GM23338 (cell line): Measurements from ENCODE around the gene B4GALT5. TPM values are rescaled to one million over a fixed set of nuclear protein-coding genes. Genes with fewer than 3 reads are reported as not detected.

Experiments used
- ATAC-seq: fragments of 200-7000 bp; cut with Tn5 transposase; 3 replicates; pipeline ENCODE4 v1.9.1; 2020
- DNase-seq: peaks from one replicate; pipeline ENCODE4 v3.0.0-alpha.2; 2015; ENCODE audit warnings: low spot score
- H2AFZ ChIP-seq: fragments of 200-600 bp; sonication (generic); 2 replicates; pipeline ENCODE4 v1.8.0; 2016; ENCODE audit warnings: antibody characterized with exemption, mild to moderate bottlenecking, moderate library complexity
- H3F3A ChIP-seq: fragments of 200-600 bp; sonication (generic); replicated peaks from 2 replicates; pipeline ENCODE4 v1.8.0; 2017; ENCODE audit warnings: antibody characterized with exemption, mixed run types, low read depth
- H3K27ac ChIP-seq: fragments of 200-600 bp; sonication (generic); 2 replicates; pipeline ENCODE4 v1.6.1; 2016; ENCODE audit warnings: low read depth
- H3K27me3 ChIP-seq: fragments of 200-600 bp; sonication (generic); 2 replicates; pipeline ENCODE4 v1.8.0; 2016; ENCODE audit warnings: mild to moderate bottlenecking, mixed run types, moderate library complexity; ENCODE audit not compliant: insufficient read depth
- H3K36me3 ChIP-seq: fragments of 200-600 bp; sonication (generic); 2 replicates; pipeline ENCODE4 v1.8.0; 2016; ENCODE audit warnings: mild to moderate bottlenecking; ENCODE audit not compliant: insufficient read depth
- H3K4me1 ChIP-seq: fragments of 200-600 bp; sonication (generic); 2 replicates; pipeline ENCODE4 v1.8.0; 2016; ENCODE audit warnings: mild to moderate bottlenecking, moderate library complexity; ENCODE audit not compliant: insufficient read depth
- H3K4me2 ChIP-seq: fragments of 200-600 bp; sonication (generic); 2 replicates; pipeline ENCODE4 v1.7.1; 2017; ENCODE audit warnings: mixed run types
- H3K4me3 ChIP-seq: fragments of 200-600 bp; sonication (generic); 2 replicates; pipeline ENCODE4 v1.6.1; 2016; ENCODE audit warnings: mixed run types
- H3K79me2 ChIP-seq: fragments of 200-600 bp; sonication (generic); replicated peaks from 2 replicates; pipeline ENCODE4 v1.8.0; 2017; ENCODE audit warnings: mild to moderate bottlenecking; ENCODE audit not compliant: insufficient read depth
- H3K9me2 ChIP-seq: fragments of 200-600 bp; sonication (generic); 2 replicates; pipeline ENCODE4 v1.8.0; 2017; ENCODE audit not compliant: insufficient read depth
- H4K20me1 ChIP-seq: fragments of 200-600 bp; sonication (generic); replicated peaks from 2 replicates; pipeline ENCODE4 v1.8.0; 2017; ENCODE audit warnings: mild to moderate bottlenecking; ENCODE audit not compliant: insufficient read depth
- H3K27ac Mint-ChIP-seq: 2 replicates; pipeline ENCODE4 v1.8.0; 2020; ENCODE audit warnings: inconsistent platforms, mild to moderate bottlenecking, moderate library complexity, mixed read lengths
- H3K27me3 Mint-ChIP-seq: 3 replicates; pipeline ENCODE4 v1.8.0; 2022; ENCODE audit warnings: low read depth, mild to moderate bottlenecking, moderate library complexity, mixed read lengths, inconsistent platforms; ENCODE audit not compliant: insufficient read depth, poor library complexity
- H3K36me3 Mint-ChIP-seq: 3 replicates; pipeline ENCODE4 v1.8.0; 2021; ENCODE audit warnings: low read depth, mild to moderate bottlenecking, inconsistent platforms, moderate library complexity, mixed read lengths
- H3K4me1 Mint-ChIP-seq: 3 replicates; pipeline ENCODE4 v1.8.0; 2020; ENCODE audit warnings: mild to moderate bottlenecking, inconsistent platforms, mixed read lengths
- H3K4me3 Mint-ChIP-seq: 3 replicates; pipeline ENCODE4 v1.8.0; 2021; ENCODE audit warnings: moderate library complexity, mild to moderate bottlenecking, inconsistent platforms, mixed read lengths
- H3K9me3 Mint-ChIP-seq: 3 replicates; pipeline ENCODE4 v1.8.0; 2020; ENCODE audit warnings: moderate library complexity, mild to moderate bottlenecking, inconsistent platforms, mixed read lengths
- EZH2 ChIP-seq: fragments of 200-600 bp; sonication (generic); IDR thresholded peaks from one replicate; pipeline ENCODE4 v1.8.0; 2017; ENCODE audit warnings: antibody characterized with exemption, mild to moderate bottlenecking, low read depth; ENCODE audit not compliant: unreplicated experiment
- EZH2phosphoT487 ChIP-seq: fragments of 200-600 bp; sonication (generic); IDR thresholded peaks from one replicate; pipeline ENCODE4 v1.8.1; 2018; ENCODE audit warnings: antibody characterized with exemption; ENCODE audit not compliant: unreplicated experiment
- NANOG ChIP-seq: IDR thresholded peaks from 2 replicates; pipeline ENCODE4 v1.6.1; 2016; ENCODE audit warnings: antibody characterized with exemption, borderline replicate concordance
- STAT1 ChIP-seq: IDR thresholded peaks from one replicate; pipeline ENCODE4 v1.6.1; 2016; ENCODE audit warnings: antibody characterized with exemption; ENCODE audit not compliant: unreplicated experiment
- ZNF114 ChIP-seq: fragments of 250-450 bp; sonication (Bioruptor Pico); IDR thresholded peaks from 2 replicates; pipeline ENCODE4 v1.5.0; 2020; ENCODE audit warnings: mild to moderate bottlenecking, moderate library complexity
- ZNF331 ChIP-seq: fragments of 250-450 bp; sonication (Bioruptor Pico); IDR thresholded peaks from 2 replicates; pipeline ENCODE4 v1.5.0; 2020; ENCODE audit warnings: low read depth, mild to moderate bottlenecking, moderate library complexity
- ZNF462 ChIP-seq: fragments of 250-450 bp; sonication (Bioruptor Pico); IDR thresholded peaks from 2 replicates; pipeline ENCODE4 v1.5.0; 2020; ENCODE audit warnings: mild to moderate bottlenecking, moderate library complexity
- polyA plus RNA-seq: library from polyadenylated mRNA; unstranded; fragments of >200 nt; fragmentation: Nextera tagmentation; extraction: Ambion mirVana; gene quantifications from 2 replicates; pipeline ENCODE4 v1.2.1, GENCODE V29; 2016
- total RNA-seq: library from RNA; depleted of rRNA; stranded (reverse); fragments of >200 nt; shearing (Covaris generic); gene quantifications from 2 replicates; pipeline ENCODE4 v1.2.3, GENCODE V29; 2014

Gene B4GALT5
- total and polyA plus RNA-seq, 2 experiments from 2014 or later, result 19.1 to 50.3 TPM

GRCh38 chr20:49620364-49621240 lies 93.1 kb downstream of the B4GALT5 start (continued):
- no peak for TF ChIP-seq ZNF462 (CRISPR knock-in tag)
- no peak for TF ChIP-seq EZH2phosphoT487

- no peak overlapping the region for H3K27ac Mint-ChIP-seq
- Histone ChIP-seq H2AFZ (no peak overlapping the region), H3F3A (no peaks in the 10 kb centered on the region), H3K9me2 (peaks cover 10% of the 10 kb centered on the region), H3K36me3 (no peaks in the 10 kb centered on the region), H3K4me3 (no peak overlapping the region), H3K4me1 (no peaks in the 10 kb centered on the region), H3K79me2 (no peaks in the 10 kb centered on the region), H3K4me2 (no peak overlapping the region), H4K20me1 (no peaks in the 10 kb centered on the region), H3K27me3 (no peaks in the 10 kb centered on the region), H3K27ac (no peak overlapping the region)
- no peak overlapping the region for H3K4me3 Mint-ChIP-seq
- no peak for ATAC-seq
- TF ChIP-seq ZNF114, result no peak
- no peak for TF ChIP-seq STAT1
- TF ChIP-seq NANOG, result no peak
- no peak for TF ChIP-seq EZH2
- no peak for TF ChIP-seq ZNF331 (CRISPR knock-in tag)
- no peaks in the 10 kb centered on the region; the same call in 2 of the 3 replicates for H3K4me1 Mint-ChIP-seq
- no peak for DNase-seq
- H3K36me3 Mint-ChIP-seq, result no peaks in the 10 kb centered on the region; the same call in 2 of the 3 replicates
- H3K27me3 Mint-ChIP-seq, result peaks cover 3% of the 10 kb centered on the region
- peaks cover 4% of the 10 kb centered on the region; the same call in 1 of the 3 replicates for H3K9me3 Mint-ChIP-seq
These were observed 94.3 kb downstream of the B4GALT5 start for GRCh38 chr20:49619113-49620048.
